Measurements from ENCODE around the gene VTCN1.

VTCN1 gene

DNA sequence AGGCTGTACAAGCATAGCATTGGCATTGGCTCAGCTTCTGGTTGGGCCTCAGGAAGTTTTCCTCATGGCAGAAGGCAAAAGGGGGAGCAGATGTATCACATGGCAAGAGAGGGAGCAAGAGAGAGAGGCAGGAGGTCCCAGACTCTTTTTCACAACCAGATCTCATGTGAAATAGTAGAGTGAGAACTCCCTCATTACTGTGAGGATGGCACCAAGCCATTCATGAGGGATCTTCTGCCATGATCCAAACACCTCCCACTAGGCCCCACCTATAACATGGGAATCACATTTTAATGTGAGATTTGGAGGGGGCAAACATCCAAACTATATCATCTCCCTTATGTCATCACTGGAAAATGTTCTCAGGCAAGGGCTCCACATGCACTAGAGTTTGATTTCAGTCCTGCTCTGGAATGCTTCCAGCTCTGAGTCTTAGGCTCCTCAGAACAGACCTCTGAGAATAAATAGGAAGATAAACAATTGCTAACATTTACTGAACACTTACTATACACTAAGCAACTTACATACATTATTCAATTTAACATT lies 39.4 kb upstream of the VTCN1 start:
- Histone ChIP-seq H2AFZ (ENCODE audit: insufficient read depth, low read length, poor library complexity) (no peak overlapping the region), H4K91ac (ENCODE audit: low read depth, low read length) (no peak overlapping the region), H3K18ac (ENCODE audit: low read length) (no peak overlapping the region), H3K4me2 (ENCODE audit: low read length) (no peak overlapping the region), H3K4me1 (ENCODE audit: control insufficient read depth in 1 of 2, insufficient read depth in 2 of 2, low read length in 2 of 2) (no peaks in the 10 kb centered on the region), H3K27ac (ENCODE audit: low read depth, low read length) (no peak overlapping the region), H3K9ac (ENCODE audit: low read length) (no peak overlapping the region), H3K79me1 (ENCODE audit: low read length) (no peaks in the 10 kb centered on the region), H3K9me3 (ENCODE audit: insufficient read depth, low read depth, low read length) (no peaks in the 10 kb centered on the region), H2BK5ac (ENCODE audit: low read depth, low read length, poor library complexity) (no peak overlapping the region), H2BK12ac (ENCODE audit: low read length) (no peak overlapping the region), H3K14ac (ENCODE audit: low read length) (no peak overlapping the region), H4K12ac (ENCODE audit: low read depth, low read length) (no peak overlapping the region), H3K23ac (ENCODE audit: low read length) (no peak overlapping the region), H2BK120ac (ENCODE audit: insufficient read depth, low read length, poor library complexity) (no peak overlapping the region), H3K4ac (ENCODE audit: low read depth, low read length) (no peak overlapping the region), H3K27me3 (ENCODE audit: insufficient read depth, low read length) (no peaks in the 10 kb centered on the region), H2AK5ac (ENCODE audit: low read length) (no peak overlapping the region), H4K8ac (ENCODE audit: low read depth, low read length) (no peak overlapping the region), H3K79me2 (ENCODE audit: control insufficient read depth, insufficient read depth, low read length, poor library complexity) (no peaks in the 10 kb centered on the region), H3K36me3 (ENCODE audit: control insufficient read depth in 1 of 2, insufficient read depth in 2 of 2, low read length in 2 of 2) (no peaks in the 10 kb centered on the region), H3K4me3 (ENCODE audit: low read depth, low read length) (no peak overlapping the region)
- DNase-seq, result no peak

DNA sequence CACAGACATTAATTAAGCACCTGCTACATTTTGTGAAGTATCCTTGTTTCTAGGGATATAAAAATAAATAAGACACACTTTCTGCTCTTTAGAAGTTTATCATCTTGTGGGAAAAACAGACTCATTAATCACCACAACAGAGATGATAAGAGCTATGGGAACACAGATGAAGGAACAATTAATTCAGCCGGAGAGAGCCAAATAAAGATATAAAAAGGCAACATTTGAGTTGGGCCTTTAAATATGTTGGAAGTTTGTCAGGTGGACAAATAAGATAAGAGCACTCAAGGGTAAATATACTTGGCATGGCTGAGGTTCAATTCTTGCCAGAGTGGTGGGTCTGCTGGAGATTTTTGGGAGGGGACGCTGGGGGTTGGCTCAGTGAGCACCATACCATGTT lies 34.2 kb upstream of the VTCN1 start:
- no peaks in the 10 kb centered on the region for H3K9me3 ChIP-seq (ENCODE audit: insufficient read depth, low read depth, low read length)
- peaks cover 0 to 4% of the 10 kb centered on the region in 2 experiments for H3K4me1 ChIP-seq (ENCODE audit: control insufficient read depth in 1 of 2, insufficient read depth in 2 of 2, low read length in 2 of 2)
- no peak overlapping the region for H3K4me2 ChIP-seq (ENCODE audit: low read length)
- no peak overlapping the region for H3K18ac ChIP-seq (ENCODE audit: low read length)
- no peaks in the 10 kb centered on the region for H3K36me3 ChIP-seq (ENCODE audit: control insufficient read depth in 1 of 2, insufficient read depth in 2 of 2, low read length in 2 of 2)
- peaks cover 4% of the 10 kb centered on the region for H3K79me1 ChIP-seq (ENCODE audit: low read length)
- H4K91ac ChIP-seq (ENCODE audit: low read depth, low read length), result no peak overlapping the region
- H2AK5ac ChIP-seq (ENCODE audit: low read length), result no peak overlapping the region
- no peaks in the 10 kb centered on the region for H3K27me3 ChIP-seq (ENCODE audit: insufficient read depth, low read length)
- no peak overlapping the region for H3K4ac ChIP-seq (ENCODE audit: low read depth, low read length)
- H3K4me3 ChIP-seq (ENCODE audit: low read depth, low read length), result no peak overlapping the region
- no peak overlapping the region for H3K27ac ChIP-seq (ENCODE audit: low read depth, low read length)
- no peak overlapping the region for H2BK120ac ChIP-seq (ENCODE audit: insufficient read depth, low read length, poor library complexity)
- H2BK12ac ChIP-seq (ENCODE audit: low read length), result no peak overlapping the region
- H3K79me2 ChIP-seq (ENCODE audit: control insufficient read depth, insufficient read depth, low read length, poor library complexity), result no peaks in the 10 kb centered on the region
- H4K12ac ChIP-seq (ENCODE audit: low read depth, low read length), result no peak overlapping the region
- no peak overlapping the region for H2AFZ ChIP-seq (ENCODE audit: insufficient read depth, low read length, poor library complexity)
- H3K14ac ChIP-seq (ENCODE audit: low read length), result no peak overlapping the region
- H3K9ac ChIP-seq (ENCODE audit: low read length), result no peak overlapping the region
- WGBS (ENCODE audit: extremely low coverage, insufficient coverage, insufficient read length), result no CpG with 5 or more reads among the region's 2 CpGs
- no peak overlapping the region for H2BK5ac ChIP-seq (ENCODE audit: low read depth, low read length, poor library complexity)
- no peak overlapping the region for H4K8ac ChIP-seq (ENCODE audit: low read depth, low read length)
- H3K23ac ChIP-seq (ENCODE audit: low read length), result no peak overlapping the region
- DNase-seq, result no peak

DNA sequence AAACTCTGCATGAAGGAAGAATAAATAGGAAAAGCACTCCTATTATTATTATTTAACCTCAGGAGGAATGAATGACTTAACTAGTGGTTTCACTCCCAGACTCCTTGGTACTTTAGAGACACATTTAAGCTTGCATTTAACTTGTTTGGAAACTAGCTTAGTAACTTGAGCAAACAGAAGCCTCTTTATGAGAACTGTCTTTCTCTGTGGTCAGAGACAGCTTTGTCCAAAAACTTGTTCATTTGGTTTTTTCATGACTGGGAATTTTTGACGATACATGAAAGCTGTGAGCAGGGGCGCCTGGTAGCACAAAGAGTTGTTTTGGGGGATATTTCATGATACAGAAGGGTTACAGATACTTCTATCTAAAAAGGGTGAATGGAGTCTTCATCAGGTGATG lies 33.6 kb upstream of the VTCN1 start:
- Histone ChIP-seq H3K4me3 (ENCODE audit: low read depth, low read length) (no peak overlapping the region), H2BK5ac (ENCODE audit: low read depth, low read length, poor library complexity) (no peak overlapping the region), H3K4me1 (ENCODE audit: control insufficient read depth in 1 of 2, insufficient read depth in 2 of 2, low read length in 2 of 2) (peaks cover 0 to 4% of the 10 kb centered on the region in 2 experiments), H2BK120ac (ENCODE audit: insufficient read depth, low read length, poor library complexity) (no peak overlapping the region), H2AFZ (ENCODE audit: insufficient read depth, low read length, poor library complexity) (no peak overlapping the region), H3K36me3 (ENCODE audit: control insufficient read depth in 1 of 2, insufficient read depth in 2 of 2, low read length in 2 of 2) (no peaks in the 10 kb centered on the region), H3K79me2 (ENCODE audit: control insufficient read depth, insufficient read depth, low read length, poor library complexity) (no peaks in the 10 kb centered on the region), H4K12ac (ENCODE audit: low read depth, low read length) (no peak overlapping the region), H3K23ac (ENCODE audit: low read length) (no peak overlapping the region), H4K91ac (ENCODE audit: low read depth, low read length) (no peak overlapping the region), H3K4me2 (ENCODE audit: low read length) (no peak overlapping the region), H3K27ac (ENCODE audit: low read depth, low read length) (no peak overlapping the region), H3K9ac (ENCODE audit: low read length) (no peak overlapping the region), H2BK12ac (ENCODE audit: low read length) (no peak overlapping the region), H3K14ac (ENCODE audit: low read length) (no peak overlapping the region), H3K4ac (ENCODE audit: low read depth, low read length) (no peak overlapping the region), H2AK5ac (ENCODE audit: low read length) (no peak overlapping the region), H4K8ac (ENCODE audit: low read depth, low read length) (no peak overlapping the region), H3K79me1 (ENCODE audit: low read length) (peaks cover 5% of the 10 kb centered on the region), H3K27me3 (ENCODE audit: insufficient read depth, low read length) (no peaks in the 10 kb centered on the region), H3K18ac (ENCODE audit: low read length) (no peak overlapping the region), H3K9me3 (ENCODE audit: insufficient read depth, low read depth, low read length) (no peaks in the 10 kb centered on the region)
- no CpG with 5 or more reads among the region's 2 CpGs for WGBS (ENCODE audit: extremely low coverage, insufficient coverage, insufficient read length)
- DNase-seq, result no peak

DNA sequence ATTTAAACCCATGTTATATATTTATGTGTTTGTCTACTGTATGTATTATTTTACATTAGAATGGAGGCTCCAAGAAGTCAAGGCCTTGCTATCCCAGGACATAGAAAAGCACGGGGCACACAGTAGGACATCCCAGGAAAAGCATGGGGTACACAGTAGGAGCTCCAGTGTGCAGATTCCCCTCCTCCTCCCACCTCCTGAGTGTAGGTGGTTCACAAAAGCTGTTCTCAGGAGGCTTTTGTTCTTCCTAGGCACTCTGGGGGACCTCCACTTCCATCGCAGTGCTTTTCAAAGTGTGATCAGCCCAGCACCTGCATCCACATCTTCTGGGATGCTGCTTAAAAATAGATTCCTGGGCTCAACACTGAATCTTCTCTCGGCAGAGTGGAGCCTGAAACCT lies 30.8 kb upstream of the VTCN1 start:
- H4K91ac ChIP-seq (ENCODE audit: low read depth, low read length), result no peak overlapping the region
- H3K9me3 ChIP-seq (ENCODE audit: insufficient read depth, low read depth, low read length), result no peaks in the 10 kb centered on the region
- H3K23ac ChIP-seq (ENCODE audit: low read length), result no peak overlapping the region
- H3K79me2 ChIP-seq (ENCODE audit: control insufficient read depth, insufficient read depth, low read length, poor library complexity), result no peaks in the 10 kb centered on the region
- peak overlapping the region; percentile 33 for H3K14ac ChIP-seq (ENCODE audit: low read length)
- H3K4me3 ChIP-seq (ENCODE audit: low read depth, low read length), result no peak overlapping the region
- H3K9ac ChIP-seq (ENCODE audit: low read length), result no peak overlapping the region
- no peak for DNase-seq
- no CpG with 5 or more reads among the region's 3 CpGs for WGBS (ENCODE audit: extremely low coverage, insufficient coverage, insufficient read length)
- H3K27me3 ChIP-seq (ENCODE audit: insufficient read depth, low read length), result no peaks in the 10 kb centered on the region
- no peak overlapping the region for H3K4me2 ChIP-seq (ENCODE audit: low read length)
- peak overlapping the region; percentile 17 for H2BK12ac ChIP-seq (ENCODE audit: low read length)
- no peaks in the 10 kb centered on the region for H3K36me3 ChIP-seq (ENCODE audit: control insufficient read depth in 1 of 2, insufficient read depth in 2 of 2, low read length in 2 of 2)
- peak overlapping the region; percentile 24 for H2BK120ac ChIP-seq (ENCODE audit: insufficient read depth, low read length, poor library complexity)
- H4K8ac ChIP-seq (ENCODE audit: low read depth, low read length), result no peak overlapping the region
- H4K12ac ChIP-seq (ENCODE audit: low read depth, low read length), result no peak overlapping the region
- no peak overlapping the region for H3K4ac ChIP-seq (ENCODE audit: low read depth, low read length)
- H3K27ac ChIP-seq (ENCODE audit: low read depth, low read length), result no peak overlapping the region
- peaks cover 2 to 8% of the 10 kb centered on the region in 2 experiments for H3K4me1 ChIP-seq (ENCODE audit: control insufficient read depth in 1 of 2, insufficient read depth in 2 of 2, low read length in 2 of 2)
- H2AFZ ChIP-seq (ENCODE audit: insufficient read depth, low read length, poor library complexity), result no peak overlapping the region
- H2AK5ac ChIP-seq (ENCODE audit: low read length), result no peak overlapping the region
- H3K79me1 ChIP-seq (ENCODE audit: low read length), result peaks cover 5% of the 10 kb centered on the region
- no peak overlapping the region for H2BK5ac ChIP-seq (ENCODE audit: low read depth, low read length, poor library complexity)
- H3K18ac ChIP-seq (ENCODE audit: low read length), result no peak overlapping the region

Measured in trophoblast cell (in vitro differentiated cells and primary cell).